CD4-positive, alpha-beta T cell (primary cell): Measurements from ENCODE around the gene NTNG2. TPM values are rescaled to one million over a fixed set of nuclear protein-coding genes. Genes with fewer than 3 reads are reported as not detected.

Experiments
- ATAC-seq: fragments of 200-7000 bp; cut with Tn5 transposase; one replicate; pipeline ENCODE4 v1.10.0; 2022; ENCODE audit warnings: mild to moderate bottlenecking; ENCODE audit not compliant: poor library complexity
- CTCF ChIA-PET: fragments of 350-600 bp; sonication (Branson Sonifier 250); formaldehyde crosslinking; loops from one replicate; lab custom pipeline; 2021; ENCODE audit warnings: antibody characterized with exemption, inconsistent platforms; lab: Charles Lee
- POLR2A ChIA-PET: fragments of 350-600 bp; sonication (Branson Sonifier 250); formaldehyde crosslinking; loops from one replicate; lab custom pipeline; 2021; ENCODE audit warnings: antibody characterized with exemption, inconsistent platforms; lab: Charles Lee
- DNase-seq, 14 experiments: peaks; one replicate each; pipeline ENCODE4 v3.0.0-alpha.2; 2013 to 2020; ENCODE audit warnings: mixed read lengths in 2 of 14
- H3K27ac ChIP-seq, 2 donors: one replicate each; pipeline versions ENCODE4 v1.5.1 to v1.7.0; 2013; ENCODE audit warnings: low read length in 2 of 2, low read depth in 1 of 2, mild to moderate bottlenecking in 1 of 2
- H3K27me3 ChIP-seq, 2 experiments: 1 replicate in 1 of 2; 2 replicates in 1 of 2; pipeline versions ENCODE4 v1.6.1 to v1.7.0; 2013; ENCODE audit warnings: low read length in 2 of 2, control low read depth in 1 of 2, mild to moderate bottlenecking in 1 of 2, moderate library complexity in 1 of 2; ENCODE audit not compliant: insufficient read depth in 2 of 2, control insufficient read depth in 1 of 2
- H3K36me3 ChIP-seq: one replicate; pipeline ENCODE4 v1.6.1; 2013; ENCODE audit warnings: low read length, control low read depth; ENCODE audit not compliant: insufficient read depth
- H3K4me1 ChIP-seq: one replicate; pipeline ENCODE4 v1.6.1; 2013; ENCODE audit warnings: low read length, control low read depth; ENCODE audit not compliant: insufficient read depth
- H3K4me3 ChIP-seq: one replicate; pipeline ENCODE4 v1.5.1; 2013; ENCODE audit warnings: mild to moderate bottlenecking, low read length, moderate library complexity
- H3K9me3 ChIP-seq, 2 experiments: 1 replicate in 1 of 2; 2 replicates in 1 of 2; pipeline versions ENCODE4 v1.6.1 to v1.7.0; 2013; ENCODE audit warnings: low read length in 2 of 2, mild to moderate bottlenecking in 2 of 2, control low read depth in 1 of 2, moderate library complexity in 1 of 2; ENCODE audit not compliant: control insufficient read depth in 1 of 2, insufficient read depth in 1 of 2
- H3K27ac Mint-ChIP-seq: one replicate; pipeline ENCODE4 v1.8.0; 2020; ENCODE audit warnings: mixed read lengths
- H3K27me3 Mint-ChIP-seq: one replicate; pipeline ENCODE4 v1.8.0; 2021; ENCODE audit warnings: mixed read lengths
- H3K36me3 Mint-ChIP-seq: one replicate; pipeline ENCODE4 v1.8.0; 2021; ENCODE audit warnings: low read depth, mixed read lengths
- H3K4me1 Mint-ChIP-seq: one replicate; pipeline ENCODE4 v1.8.0; 2021; ENCODE audit warnings: low read depth, mixed read lengths
- H3K4me3 Mint-ChIP-seq: one replicate; pipeline ENCODE4 v1.8.0; 2020; ENCODE audit warnings: mild to moderate bottlenecking, mixed read lengths
- H3K9me3 Mint-ChIP-seq: one replicate; pipeline ENCODE4 v1.8.0; 2020; ENCODE audit warnings: mixed read lengths
- CTCF ChIP-seq: fragments of 200-600 bp; IDR thresholded peaks from one replicate; pipeline ENCODE4 v1.8.0; 2022; ENCODE audit warnings: antibody characterized with exemption, mild to moderate bottlenecking
- intact Hi-C, 2 experiments: fragments of 100-400 bp; cut with DNase I in 1 of 2; cut with micrococcal nuclease in 1 of 2; formaldehyde crosslinking; loops; one replicate each; pipeline versions ENCODE4 v1.15.1 to v1.9.0; 2023 to 2025; cut with DNase I, micrococcal nuclease
- total RNA-seq, 174 experiments: library from RNA in 2 of 174; stranded (reverse) in 2 of 174; gene quantifications; one replicate each; pipeline ENCODE4 v1.2.3 and lab custom pipeline; 2021 to 2026

The NTNG2 gene
- total RNA-seq, 2 experiments from 2014 or later: 2.2 to 2.6 TPM

GRCh38 chr9:132194508-132194907, 32.6 kb downstream of the NTNG2 start:
- Histone ChIP-seq H3K27ac (no peak overlapping the region), H3K9me3 (peaks cover 0 to 12% of the 10 kb centered on the region in 2 experiments), H3K4me3 (no peak overlapping the region), H3K4me1 (no peaks in the 10 kb centered on the region), H3K36me3 (no peaks in the 10 kb centered on the region), H3K27me3 (peaks cover 0 to 7% of the 10 kb centered on the region in 2 experiments)
- H3K4me3 Mint-ChIP-seq: no peak overlapping the region
- peaks cover 24% of the 10 kb centered on the region for H3K27me3 Mint-ChIP-seq
- ChIA-PET CTCF (no interaction called here), POLR2A (no interaction called here)
- H3K36me3 Mint-ChIP-seq: no peaks in the 10 kb centered on the region
- DNase-seq (no peak), ATAC-seq (no peak)
- H3K9me3 Mint-ChIP-seq: no peaks in the 10 kb centered on the region
- H3K27ac Mint-ChIP-seq: no peak overlapping the region
- no peaks in the 10 kb centered on the region for H3K4me1 Mint-ChIP-seq
- TF ChIP-seq CTCF: no peak
- intact Hi-C loops: no loop called here

GRCh38 chr9:132197315-132197714, 35.5 kb downstream of the NTNG2 start:
- Mint-ChIP-seq H3K4me3 (no peak overlapping the region), H3K36me3 (no peaks in the 10 kb centered on the region), H3K27me3 (peaks cover 28% of the 10 kb centered on the region), H3K27ac (no peak overlapping the region), H3K9me3 (no peaks in the 10 kb centered on the region), H3K4me1 (no peaks in the 10 kb centered on the region)
- no peak for TF ChIP-seq CTCF
- intact Hi-C loops: no loop called here
- H3K27ac ChIP-seq: no peak overlapping the region
- peaks cover 0 to 14% of the 10 kb centered on the region in 2 experiments for H3K9me3 ChIP-seq
- POLR2A ChIA-PET: no interaction called here
- H3K4me3 ChIP-seq: no peak overlapping the region
- ATAC-seq: no peak
- DNase-seq: no peak
- CTCF ChIA-PET: no interaction called here
- H3K4me1 ChIP-seq: no peaks in the 10 kb centered on the region
- no peaks in the 10 kb centered on the region for H3K36me3 ChIP-seq
- peaks cover 5 to 6% of the 10 kb centered on the region in 2 experiments for H3K27me3 ChIP-seq

- H3K27me3 ChIP-seq: peaks cover 5 to 7% of the 10 kb centered on the region in 2 experiments
- peaks cover 0 to 14% of the 10 kb centered on the region in 2 experiments for H3K9me3 ChIP-seq
- intact Hi-C loops: no loop called here
- Mint-ChIP-seq H3K9me3 (no peaks in the 10 kb centered on the region), H3K4me1 (no peaks in the 10 kb centered on the region), H3K27ac (no peak overlapping the region), H3K36me3 (no peaks in the 10 kb centered on the region), H3K27me3 (peaks cover 27% of the 10 kb centered on the region), H3K4me3 (no peak overlapping the region)
- no peak overlapping the region for H3K27ac ChIP-seq
- DNase-seq (no peak), ATAC-seq (no peak)
- ChIA-PET CTCF (no interaction called here), POLR2A (no interaction called here)
- no peak for TF ChIP-seq CTCF
- no peak overlapping the region for H3K4me3 ChIP-seq
- no peaks in the 10 kb centered on the region for H3K36me3 ChIP-seq
- no peaks in the 10 kb centered on the region for H3K4me1 ChIP-seq
Measured at GRCh38 chr9:132197856-132198550, 36.1 kb downstream of the NTNG2 start.
